GM21360 (cell line): ENCODE data around the gene PDCD11.

ENCODE experiments used
- ATAC-seq: cut with Tn5 transposase; IDR thresholded peaks from one replicate; pipeline ENCODE4 v1.9.1; 2021; ENCODE audit warnings: mild to moderate bottlenecking, moderate library complexity; ENCODE audit not compliant: unreplicated experiment

PDCD11 gene

GRCh38 chr10:103449208-103450144 is 53.0 kb downstream of the PDCD11 start:
- ATAC-seq = no peak

- no peak for ATAC-seq
Observed at GRCh38 chr10:103450201-103450695, 53.8 kb downstream of the PDCD11 start.

GRCh38 chr10:103451091-103451813 is 54.8 kb downstream of the PDCD11 start:
- no peak for ATAC-seq

GRCh38 chr10:103451831-103452505 is 55.5 kb downstream of the PDCD11 start, which contains the start of gene CALHM2:
Gene CALHM2 (minus strand): TSS chr10:103452370. CDS start chr10:103449941, 2,429 bp downstream.
- peak; percentile 66 for ATAC-seq

DNA sequence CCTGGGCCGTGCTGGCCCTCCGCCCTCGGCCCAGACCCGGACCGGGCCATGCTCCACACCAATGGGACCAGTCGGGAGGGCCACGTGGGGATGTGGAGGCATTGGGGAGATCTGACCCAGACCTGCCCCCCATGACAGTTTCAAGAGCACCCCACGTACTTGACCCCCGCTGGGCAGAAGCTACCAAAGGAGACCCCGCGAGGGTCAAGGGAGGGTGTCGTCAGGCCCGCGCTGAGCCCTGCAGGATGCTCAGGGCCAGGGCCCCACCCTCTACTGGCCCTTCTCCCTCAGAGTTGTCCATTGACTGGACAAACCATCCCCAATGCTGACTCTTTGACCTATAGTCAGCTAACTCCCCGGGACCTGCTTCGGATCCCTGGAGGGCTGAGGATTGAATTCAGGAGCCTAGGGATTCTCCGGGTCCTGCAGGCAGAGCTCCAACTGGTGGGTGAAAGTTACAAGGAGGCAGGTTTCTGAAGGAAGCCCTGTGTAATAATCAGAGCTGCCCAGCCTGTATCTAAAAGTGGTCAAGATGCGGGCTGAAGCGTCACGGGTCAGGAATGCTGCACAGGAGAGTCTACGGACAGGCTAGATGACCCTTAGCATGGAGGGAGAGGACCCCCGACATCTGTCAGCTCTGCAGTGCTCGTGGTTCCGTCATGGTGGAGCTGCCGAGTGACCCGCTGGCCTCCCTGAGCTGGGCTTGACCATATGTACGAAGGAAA is 56.2 kb downstream of the PDCD11 start:
- no peak for ATAC-seq

DNA sequence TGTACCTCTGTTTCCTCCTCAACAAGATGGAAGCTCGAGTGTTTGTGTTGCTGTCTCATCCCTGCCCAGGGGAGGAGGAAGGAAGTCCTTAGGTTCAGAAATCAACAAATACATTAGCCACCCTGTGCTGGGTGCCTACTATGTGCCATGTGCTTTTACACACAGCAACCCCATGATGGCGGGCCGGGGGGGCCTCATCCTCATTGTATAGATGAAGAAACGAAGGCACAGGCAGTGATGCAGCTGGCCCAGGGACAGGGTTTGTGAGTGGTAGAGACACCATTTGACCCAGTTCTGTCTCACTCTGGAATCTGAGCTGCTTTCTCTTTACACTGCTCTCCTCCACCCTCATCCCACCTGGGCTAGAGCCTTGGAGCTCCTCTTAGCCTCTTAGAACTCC is 57.6 kb downstream of the PDCD11 start:
- ATAC-seq = no peak

GRCh38 chr10:103455235-103455634 is 58.8 kb downstream of the PDCD11 start:
- ATAC-seq = no peak

GRCh38 chr10:103456074-103456660 is 59.7 kb downstream of the PDCD11 start:
- no peak for ATAC-seq

- ATAC-seq = no peak
Observed at GRCh38 chr10:103457176-103457712, 60.8 kb downstream of the PDCD11 start.

GRCh38 chr10:103457896-103458583 is 61.6 kb downstream of the PDCD11 start:
- ATAC-seq = no peak

GRCh38 chr10:103458720-103459119 is 62.3 kb downstream of the PDCD11 start, which contains the start of gene CALHM1:
Gene CALHM1 (minus strand): TSS chr10:103458900. CDS start chr10:103458751, 149 bp downstream.
- ATAC-seq = peak; percentile 76

- no peak for ATAC-seq
Observed at GRCh38 chr10:103459615-103460014, 63.2 kb downstream of the PDCD11 start.

GRCh38 chr10:103463499-103463898 is 67.1 kb downstream of the PDCD11 start:
- ATAC-seq = no peak

GRCh38 chr10:103465411-103466179 is 69.2 kb downstream of the PDCD11 start:
- ATAC-seq = no peak

- ATAC-seq = no peak
Observed at GRCh38 chr10:103466734-103467133, 70.3 kb downstream of the PDCD11 start.

DNA sequence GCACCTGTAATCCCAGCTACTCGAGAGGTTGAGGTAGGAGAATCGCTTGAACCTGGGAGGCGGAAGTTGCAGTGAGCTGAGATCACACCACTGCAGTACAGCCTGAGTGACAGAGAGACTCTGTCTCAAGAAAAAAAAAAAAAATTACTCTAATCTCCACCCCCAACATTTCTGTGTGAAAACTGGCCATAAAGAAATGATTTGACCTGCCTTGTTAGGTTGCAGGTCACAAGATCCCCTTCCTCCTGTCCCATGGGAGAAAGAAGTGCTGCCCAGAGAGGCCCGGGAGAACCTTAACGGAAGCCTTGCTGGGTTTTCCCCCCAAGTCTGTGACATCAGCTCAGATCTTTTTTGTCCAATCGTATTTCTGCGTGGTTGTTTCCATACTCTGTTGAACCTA is 71.0 kb downstream of the PDCD11 start:
- ATAC-seq = peak; percentile 33

DNA sequence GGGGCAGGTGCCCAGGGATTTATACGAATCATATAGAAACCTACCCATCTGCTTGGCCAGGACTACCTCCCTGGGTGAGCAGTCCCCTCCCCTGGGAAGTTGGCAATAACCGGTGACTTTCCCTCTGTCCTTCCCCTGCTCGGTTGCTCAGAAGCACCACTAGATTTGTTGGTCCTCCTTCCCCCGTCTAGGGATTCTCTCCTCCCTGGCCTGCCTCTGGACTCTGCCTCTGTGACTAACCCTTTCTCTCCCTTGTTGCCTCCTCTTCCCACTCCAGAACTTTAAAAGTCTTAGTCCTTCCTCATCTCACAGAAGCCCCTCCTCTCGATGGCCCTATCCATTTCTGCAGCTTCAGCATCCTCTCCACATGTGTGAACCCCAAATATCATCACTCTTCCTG is 72.8 kb downstream of the PDCD11 start:
- no peak for ATAC-seq
